HG02973 (cell line): ENCODE results near the gene MAD1L1.

Source experiments
- ATAC-seq: cut with Tn5 transposase; IDR thresholded peaks from one replicate; pipeline ENCODE4 v1.9.1; 2021; ENCODE audit warnings: moderate library complexity; ENCODE audit not compliant: unreplicated experiment

Gene MAD1L1

DNA sequence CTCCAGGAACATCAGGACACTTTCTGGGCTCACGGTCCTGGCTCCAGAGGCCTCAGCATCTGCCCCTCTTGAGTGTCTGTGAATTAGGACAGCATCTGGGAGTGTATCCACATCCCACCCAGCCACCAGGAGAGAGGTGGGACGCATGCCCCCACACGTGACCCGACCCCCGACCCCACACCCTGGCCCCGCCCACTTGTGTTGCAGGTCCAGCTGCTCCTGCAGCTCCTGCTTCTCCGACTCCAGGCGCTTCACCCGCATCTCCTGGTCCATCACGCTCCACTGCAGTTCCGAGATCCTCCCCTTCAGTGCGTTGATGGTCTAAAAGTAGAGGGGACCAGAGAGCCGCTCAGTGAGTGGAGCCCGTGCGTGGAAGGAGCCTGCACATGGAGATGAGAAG, 13.6 kb downstream of the MAD1L1 start:
- ATAC-seq: no peak

DNA sequence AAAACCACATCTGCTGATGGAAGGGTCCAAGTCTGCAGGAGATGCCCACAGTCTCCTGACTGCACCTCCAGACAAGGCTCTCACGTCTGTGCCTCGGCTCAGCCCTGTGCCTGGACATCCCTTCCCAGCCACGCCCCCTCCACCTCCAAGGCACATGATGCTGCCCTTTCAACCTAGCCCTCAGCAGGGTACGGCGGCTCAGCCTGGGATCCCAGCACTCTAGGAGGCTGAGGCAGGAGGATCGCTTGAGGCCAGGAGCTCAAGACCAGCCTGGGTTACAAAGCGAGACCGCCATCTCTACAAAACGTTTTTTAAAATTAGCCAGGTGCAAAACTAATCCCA, 14.3 kb downstream of the MAD1L1 start:
- no peak for ATAC-seq

DNA sequence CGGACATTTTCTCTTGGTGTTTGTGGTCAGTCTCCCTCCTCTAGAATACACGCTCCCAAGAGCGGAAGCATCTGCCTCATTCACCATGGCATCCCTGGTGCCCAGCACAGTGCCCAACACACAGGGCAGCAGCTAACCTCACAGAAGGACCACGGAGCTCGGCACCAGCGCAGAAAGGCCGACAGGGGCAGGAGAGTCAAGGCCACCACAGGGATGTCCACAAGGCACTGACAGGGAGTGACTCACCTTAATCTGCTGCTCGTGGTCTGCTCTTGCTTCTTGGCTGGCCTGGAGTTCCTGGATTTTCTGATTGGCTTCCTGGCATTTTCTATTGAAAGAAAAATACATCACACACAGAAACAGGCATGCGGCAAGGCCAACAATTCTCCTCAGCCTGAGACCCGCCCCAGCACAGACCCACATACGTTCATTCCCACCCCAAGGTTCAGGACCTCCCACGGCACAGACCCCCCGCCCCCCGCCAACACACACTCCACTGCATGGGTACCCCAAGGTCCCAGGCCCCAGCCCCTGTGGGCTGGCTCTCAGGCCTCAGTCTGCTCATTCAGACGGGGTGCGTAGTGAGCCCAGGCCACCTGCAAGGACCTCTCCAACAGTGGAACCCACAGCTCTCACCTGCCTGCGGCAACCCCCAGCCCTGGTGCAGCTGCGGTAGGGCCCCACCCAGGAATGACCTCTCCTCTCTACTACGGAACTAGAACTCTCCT, 14.9 kb downstream of the MAD1L1 start:
- ATAC-seq: no peak

DNA sequence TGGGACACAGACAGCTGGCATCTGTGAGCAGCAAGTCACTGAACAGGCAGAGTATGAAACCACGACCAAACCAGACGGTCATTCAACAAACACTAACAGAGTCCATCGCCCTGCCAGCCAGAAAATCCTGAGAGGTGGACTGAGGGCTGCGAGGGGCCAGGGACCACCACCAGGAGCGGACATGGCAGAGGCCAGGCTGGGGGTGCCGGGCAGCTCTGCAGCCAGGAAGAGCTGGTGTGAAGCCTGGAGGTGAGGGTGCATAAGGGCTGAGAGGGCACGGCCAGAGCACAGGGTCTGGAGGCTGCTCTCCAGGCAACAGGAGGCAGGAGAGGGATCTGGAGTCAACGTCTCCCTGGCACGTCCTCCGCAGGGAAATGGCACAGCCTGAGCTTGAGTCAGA, 15.5 kb downstream of the MAD1L1 start:
- ATAC-seq: no peak

DNA sequence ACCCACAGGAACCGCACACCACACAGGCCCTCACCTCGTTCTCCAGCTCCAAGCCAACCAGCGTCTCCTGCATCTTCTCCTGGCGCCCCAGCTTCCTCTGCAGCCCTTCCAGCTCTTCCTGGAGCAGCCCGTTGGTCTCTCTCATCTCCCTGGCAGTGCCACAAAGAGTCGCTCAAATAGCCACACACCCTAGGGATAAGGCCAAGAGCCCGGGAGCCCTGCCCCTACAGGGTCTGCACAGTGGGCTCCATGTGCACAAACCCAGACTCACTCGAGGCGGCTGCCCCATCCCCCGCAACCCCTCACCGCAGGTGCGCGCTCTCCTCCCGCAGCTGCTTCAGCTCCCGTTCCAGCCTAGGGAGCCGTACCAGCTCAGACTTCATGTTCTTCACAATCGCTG, 16.9 kb downstream of the MAD1L1 start:
- no peak for ATAC-seq

DNA sequence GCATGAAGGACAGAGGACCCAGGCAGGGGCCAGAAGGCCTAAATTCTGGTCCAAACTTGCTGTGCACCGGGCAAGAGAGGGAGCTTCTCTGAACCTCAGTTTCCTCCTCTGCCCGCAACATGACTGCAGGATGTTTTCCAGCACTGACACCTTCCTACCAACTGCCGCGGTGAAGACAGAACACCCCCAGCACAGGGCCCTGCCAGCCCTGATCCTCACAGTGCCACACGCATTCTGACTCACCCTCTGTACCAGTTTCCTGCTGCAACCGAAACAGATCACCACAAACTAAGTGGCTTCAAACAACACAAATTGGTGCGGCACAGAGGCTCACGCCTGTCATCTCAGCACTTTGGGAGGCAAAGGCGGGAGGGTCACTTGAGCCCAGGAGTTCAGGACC, 18.1 kb downstream of the MAD1L1 start:
- no peak for ATAC-seq

DNA sequence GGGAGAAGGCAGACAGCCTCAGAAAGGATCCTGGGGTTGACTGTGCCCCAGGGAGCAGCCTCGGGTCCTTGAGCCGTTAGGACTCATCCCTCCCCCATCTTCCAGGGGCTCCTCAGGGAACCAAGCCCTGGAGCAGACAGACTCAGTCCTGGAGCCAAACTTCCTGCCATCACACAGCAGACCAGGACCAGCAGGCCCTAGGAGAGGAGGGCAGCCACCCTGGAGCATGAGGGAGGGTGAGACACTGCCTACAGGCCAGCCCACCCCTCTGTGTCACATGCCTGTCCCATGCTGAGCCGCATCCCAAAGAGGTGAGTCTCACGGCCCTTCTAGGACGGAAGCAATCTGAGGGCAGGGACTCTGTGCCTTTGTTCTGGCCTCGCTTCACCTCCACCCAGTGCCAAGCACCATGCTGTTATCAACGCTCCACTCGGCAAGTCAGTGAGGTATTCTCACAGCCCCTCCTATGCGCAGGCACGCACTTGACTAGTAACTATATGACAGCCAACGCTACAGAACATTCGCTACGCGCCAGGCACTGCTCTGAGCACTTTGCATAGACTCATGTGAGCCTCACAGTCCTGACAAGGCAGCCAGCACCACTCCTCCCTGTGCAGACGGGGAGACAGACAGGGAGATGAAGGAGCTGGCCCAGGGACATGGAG, 19.1 kb downstream of the MAD1L1 start:
- no peak for ATAC-seq

DNA sequence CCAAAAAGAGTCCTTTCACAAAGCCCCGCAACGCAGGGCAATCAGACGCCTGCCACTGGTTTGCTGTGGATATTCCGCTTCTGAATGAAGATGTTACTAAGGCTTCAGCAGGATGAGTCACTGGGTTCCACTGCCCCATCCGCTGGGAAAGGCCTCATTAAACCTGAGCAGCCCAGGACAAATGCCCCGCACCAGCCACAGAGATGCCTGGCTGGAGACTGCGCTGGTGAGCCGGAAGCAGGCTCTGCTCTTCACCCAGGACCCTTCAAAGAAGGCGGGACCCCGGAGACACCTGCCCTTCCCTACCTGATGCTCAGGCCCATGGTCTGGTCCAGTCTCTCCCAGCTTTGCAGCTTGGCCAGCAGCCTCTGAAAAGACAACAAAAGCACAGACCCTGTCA, 19.8 kb downstream of the MAD1L1 start:
- ATAC-seq: no peak

DNA sequence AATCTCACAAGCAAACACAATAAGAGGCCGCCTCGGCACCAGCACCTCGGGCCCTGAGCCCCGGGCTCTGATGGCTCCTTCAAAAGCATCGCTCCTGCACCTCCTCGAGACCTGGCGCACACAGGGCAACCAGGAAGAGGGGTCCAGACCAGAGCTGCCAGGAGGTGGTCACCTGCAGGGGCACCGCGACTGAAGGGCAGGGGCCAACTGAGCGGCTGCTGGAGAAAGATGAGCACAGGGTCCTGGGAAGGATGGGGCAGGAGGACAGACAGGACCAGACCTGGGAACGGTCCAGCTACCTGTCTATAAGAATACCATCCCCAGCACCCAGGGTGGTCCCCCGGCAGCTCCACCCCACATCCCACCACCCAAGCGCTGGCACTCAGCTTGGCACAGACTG, 20.8 kb downstream of the MAD1L1 start:
- no peak for ATAC-seq

DNA sequence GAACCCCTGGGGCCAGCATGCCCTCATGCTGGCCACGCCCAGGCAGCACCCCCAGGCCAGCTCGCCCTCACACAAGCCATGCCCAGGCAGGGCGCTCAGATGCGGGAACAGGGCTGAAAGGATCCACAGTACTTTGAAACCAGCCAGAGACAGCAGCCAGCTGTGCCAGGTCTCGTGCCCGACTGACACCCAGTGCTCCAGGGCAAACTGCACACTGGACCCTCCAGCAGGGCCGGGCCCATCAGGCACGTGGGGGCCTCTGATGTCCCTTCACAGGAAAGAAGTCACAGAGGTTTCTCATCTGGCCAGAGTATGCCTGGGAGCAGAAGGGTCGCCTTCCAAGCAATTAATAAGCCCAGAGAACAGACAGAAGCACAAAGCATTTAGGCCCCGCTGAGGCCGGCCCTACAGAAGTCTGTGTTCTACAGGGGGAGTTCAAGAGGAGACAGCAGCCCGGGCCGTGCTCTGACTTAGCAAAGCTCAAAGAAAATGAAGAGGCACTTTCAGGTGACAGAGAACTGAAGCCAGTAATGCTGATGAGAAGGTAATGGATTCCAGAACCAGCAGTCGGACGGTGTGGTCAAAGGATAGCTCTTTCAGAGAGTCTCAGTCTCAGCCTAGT, 21.4 kb downstream of the MAD1L1 start:
- no peak for ATAC-seq

DNA sequence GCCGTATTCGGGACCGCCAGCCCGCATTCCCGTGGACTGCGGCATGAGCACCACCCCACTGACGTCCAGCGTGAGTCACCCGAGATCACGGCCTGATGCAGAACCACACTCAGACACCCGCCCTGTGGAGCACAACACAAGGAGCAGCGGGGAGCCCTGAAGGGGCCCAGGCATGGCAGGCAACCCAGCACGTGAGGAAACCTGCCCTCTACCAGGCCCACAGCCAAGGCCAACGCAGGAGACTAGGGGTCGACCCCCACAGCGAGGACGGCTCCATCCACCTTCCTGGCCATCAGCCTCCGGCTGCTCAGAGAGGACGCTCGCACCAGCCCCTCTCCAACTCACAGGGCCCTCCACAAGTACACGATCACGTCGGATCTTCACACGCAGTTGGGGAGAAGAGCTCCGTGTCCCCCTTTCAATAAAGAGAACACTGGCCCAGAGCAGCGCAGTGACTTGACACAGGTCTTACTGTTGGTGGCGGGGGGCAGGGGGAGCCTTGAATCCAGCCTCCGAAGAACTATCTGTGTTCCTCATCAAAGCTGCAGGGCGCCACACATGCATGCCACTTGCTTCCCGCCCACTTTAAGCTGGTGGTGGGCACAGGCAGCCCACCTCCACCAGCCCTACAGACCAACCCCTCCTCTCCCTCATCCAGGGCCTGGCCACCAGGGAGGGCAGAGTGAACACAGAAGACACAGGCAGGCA, 22.0 kb downstream of the MAD1L1 start:
- ATAC-seq: no peak

DNA sequence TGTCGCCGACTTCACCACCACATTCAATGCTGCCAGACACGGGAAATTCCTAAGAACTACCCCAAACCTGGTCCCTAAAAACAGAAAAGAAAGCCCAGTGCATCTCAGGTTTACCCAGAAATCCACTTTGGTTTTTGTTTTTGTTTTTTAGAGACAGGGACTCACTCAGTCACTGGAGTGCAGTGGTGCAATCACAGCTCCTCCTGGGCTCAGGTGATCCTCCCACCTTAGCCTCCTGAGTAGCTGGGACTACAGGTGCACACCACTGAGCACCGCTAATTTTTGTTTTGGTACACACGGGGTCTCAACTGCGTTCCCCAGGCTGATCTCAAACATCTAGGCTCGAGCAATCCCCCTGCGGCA, 22.8 kb downstream of the MAD1L1 start:
- no peak for ATAC-seq

DNA sequence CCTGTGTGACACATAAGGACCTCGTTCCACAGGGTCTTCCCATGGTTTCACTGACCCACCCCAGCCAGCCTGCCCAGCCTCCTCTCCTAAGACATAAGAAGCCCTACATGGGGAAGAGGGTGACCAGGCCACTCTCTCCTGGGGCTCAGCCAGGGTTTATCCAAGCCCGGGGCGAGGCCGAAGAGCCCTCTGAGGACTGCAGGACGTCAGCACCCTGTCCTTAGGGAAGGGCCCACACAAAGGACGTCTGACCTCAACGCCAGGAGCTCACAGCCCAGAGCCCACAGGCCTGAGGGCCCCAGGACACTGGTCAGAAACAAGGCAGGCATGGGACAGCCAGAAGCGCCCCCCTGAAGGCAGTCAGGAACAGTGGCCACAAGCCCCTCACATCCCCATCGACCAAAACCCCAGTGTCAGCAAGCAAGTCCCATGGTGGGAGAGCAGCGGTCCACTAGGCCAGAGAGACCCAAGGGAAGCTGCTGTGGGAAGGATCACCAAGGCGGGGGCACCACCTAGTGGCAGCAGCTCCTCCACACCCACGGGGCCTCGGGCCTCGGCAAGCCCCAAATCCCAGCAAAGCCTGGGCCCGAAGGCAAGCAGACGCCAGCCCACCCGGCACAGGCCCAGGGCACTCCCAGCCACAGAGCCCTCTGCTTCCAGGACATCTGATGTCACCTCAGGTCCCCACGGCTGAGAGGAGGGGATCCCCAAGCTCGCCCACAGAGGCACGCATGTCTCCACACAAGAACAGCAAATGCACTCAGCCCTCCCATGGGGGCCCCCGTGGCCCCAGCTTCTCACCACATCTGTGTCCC, 23.4 kb downstream of the MAD1L1 start:
- ATAC-seq: peak; percentile 50

DNA sequence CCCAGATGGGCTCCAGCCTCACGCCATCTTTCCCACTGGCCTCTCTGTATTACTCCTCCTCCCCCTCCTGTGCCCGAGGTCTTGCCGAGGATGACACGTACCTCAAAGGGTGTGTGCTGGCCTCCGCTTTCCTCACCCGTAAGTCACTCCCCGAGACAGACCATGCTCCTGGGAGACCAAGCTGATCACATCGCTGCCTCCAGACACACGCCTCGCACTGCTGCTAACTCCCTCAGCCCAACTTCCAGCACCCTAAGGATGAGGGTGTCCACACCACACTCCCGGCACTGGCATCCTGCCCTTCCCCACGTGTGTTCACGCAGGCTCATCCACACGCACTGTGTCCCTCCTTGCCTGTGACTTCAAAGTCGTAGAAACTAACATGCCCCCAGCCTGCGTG, 24.0 kb downstream of the MAD1L1 start:
- ATAC-seq: no peak

DNA sequence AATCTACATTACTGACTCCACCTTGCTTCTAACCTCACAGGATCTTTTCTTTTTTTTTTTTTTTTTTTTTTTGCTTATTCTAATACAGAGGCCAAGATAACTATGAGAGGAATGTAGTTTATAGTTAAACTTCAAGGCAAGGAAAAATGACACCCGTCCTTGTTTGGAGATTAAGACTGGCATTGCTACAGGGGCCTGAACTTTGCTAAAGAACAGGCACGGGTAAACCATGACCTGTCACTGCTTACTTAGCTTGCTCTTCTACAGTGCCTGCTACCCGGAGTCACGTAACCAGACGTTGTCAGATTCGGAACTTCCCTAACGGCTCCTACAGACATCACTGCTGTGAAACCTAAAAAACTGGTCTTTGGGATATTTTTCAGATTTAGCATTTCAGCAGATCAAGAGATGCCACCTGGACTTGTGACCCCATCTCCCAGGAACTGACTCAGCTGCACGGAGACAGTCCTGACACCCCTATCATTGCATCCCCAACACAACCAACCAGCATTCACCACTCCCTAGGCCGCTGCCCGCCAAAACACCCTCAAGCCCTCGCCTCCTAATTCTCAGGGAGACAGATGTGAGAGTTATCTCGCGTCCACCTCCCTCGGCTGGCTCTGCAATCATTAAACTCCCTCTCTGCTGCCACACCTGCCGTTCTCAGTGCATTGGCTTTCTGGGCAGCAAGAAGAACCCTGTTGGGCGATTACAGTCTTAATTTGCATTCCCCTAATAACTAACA, 27.5 kb downstream of the MAD1L1 start:
- no peak for ATAC-seq

DNA sequence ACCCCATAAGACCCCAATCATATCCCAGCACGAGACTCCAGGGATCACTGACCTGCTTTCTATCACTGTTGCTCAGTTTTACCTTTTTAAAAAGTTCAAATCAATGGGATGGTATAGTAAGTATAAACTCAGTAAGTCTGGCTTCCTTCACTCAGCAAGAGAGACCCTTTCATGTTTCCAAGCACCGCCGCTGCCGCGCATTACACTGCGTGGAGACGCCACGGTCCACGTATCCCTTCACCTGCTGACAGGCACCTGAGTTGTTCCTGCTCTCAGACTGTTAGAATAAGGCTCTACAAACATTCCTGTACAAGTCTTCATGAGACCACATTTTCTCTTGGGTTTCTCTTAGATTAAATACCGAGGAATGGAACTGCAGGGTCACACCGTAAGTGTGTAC, 28.3 kb downstream of the MAD1L1 start:
- no peak for ATAC-seq

DNA sequence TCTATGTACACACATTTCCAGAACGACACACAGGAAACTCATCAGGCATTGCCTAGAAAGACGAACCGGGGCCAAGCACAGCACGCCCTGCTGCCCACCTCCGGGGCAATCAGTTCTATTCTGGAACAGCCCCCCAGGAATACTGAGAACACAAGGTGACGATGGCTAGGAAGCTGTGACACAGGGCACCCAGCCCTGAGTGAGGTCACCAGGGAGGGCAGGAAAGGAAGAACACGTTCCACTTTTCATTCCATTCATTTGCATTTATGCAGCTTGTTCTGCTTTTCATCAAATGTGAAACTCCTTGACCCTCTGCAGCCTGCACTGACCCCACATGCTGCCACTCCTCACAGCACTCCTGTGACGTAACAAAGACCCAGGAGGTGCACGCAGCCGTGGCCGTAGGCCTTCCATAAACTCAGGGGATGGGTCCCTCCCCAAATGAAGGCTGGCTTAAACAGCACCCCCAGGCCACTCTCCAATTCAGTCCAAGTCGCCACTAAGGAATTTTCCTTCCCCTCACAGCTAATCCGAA, 28.9 kb downstream of the MAD1L1 start:
- no peak for ATAC-seq

DNA sequence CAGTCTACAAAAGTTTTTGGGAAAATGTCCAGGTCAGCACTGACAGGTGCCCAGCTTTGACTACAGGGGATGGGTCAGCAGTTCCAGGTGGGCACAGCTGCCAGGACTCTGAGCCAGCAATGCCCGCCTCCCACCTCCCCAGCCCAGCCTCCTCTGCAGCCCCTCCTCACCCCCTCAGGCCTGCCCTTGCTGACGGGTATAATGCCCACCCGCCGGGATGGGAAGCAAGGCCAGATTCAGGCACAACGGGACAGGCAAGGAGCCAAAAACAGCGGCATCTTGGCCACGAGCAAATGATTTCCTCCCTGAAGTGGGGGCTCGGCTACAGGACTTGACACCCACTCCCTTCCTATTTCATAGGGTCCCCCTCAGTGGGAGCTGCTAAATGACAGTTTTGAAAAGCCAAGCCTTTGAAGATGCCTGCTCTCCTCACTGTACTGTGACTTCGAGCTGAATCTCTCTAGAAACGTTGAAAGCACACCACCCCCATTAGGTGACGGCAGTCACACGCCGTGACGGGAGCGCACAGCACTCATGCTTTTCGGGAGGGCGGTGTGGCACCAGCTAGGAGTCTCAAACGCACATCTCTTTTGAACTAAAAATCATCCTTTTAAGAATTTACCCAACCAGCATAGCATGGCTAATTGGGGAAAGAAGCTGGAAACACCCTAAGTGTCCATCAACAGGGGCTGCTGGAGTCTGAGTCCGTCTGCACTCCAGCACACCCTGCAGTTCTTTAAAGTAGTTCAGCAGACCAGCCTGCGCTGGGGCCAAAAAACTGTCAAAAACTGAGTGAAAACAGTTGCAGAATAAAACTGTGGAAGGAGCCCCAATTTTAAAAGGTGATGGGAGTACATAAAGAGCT, 29.6 kb downstream of the MAD1L1 start:
- no peak for ATAC-seq

DNA sequence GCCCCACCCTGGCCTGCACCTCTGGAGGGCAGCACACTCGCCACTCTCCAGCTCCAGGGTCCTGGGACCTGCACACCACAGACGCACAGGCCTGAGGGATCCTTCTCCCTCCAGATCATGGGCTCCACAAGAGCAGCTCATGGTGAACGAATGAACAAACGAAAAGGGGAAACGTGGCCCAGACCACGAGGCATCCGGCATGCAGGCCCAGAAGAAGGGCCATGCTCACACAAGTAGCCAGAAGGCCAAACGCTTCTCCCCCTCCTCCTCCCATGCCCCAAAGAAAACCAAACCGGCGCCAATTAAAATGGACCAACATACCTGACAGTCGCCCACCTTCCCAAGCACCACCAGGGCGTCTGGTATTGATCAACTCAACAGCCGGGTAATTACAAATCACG, 30.4 kb downstream of the MAD1L1 start:
- ATAC-seq: no peak
